Tibial nerve (tissue), 4 donors: ENCODE results near the gene USP36. TPM values are rescaled to one million over a fixed set of nuclear protein-coding genes. Genes with fewer than 3 reads are reported as not detected.
"Not testable (repeated sequence)": the region's sequence is repeated elsewhere in the genome, so short reads cannot be mapped to it uniquely, and the experiment has no call there.

Experiments used
- DNase-seq, 2 donors: peaks; one replicate each; pipeline ENCODE4 v3.0.0-alpha.2; 2019; ENCODE audit warnings: low spot score in 2 of 2
- H3K27ac ChIP-seq, 4 donors: fragments of 200-600 bp; sonication (generic) in 3 of 4; one replicate each; pipeline ENCODE4 v1.5.1; 2017 to 2019; ENCODE audit warnings: mild to moderate bottlenecking in 1 of 4
- H3K27me3 ChIP-seq, 2 donors: fragments of 200-600 bp; sonication (generic) in 1 of 2; one replicate each; pipeline versions ENCODE4 v1.5.1 to v1.6.0; 2017 to 2019
- H3K36me3 ChIP-seq, 3 donors: fragments of 200-600 bp; sonication (generic); one replicate each; pipeline ENCODE4 v1.5.1; 2018 to 2019
- H3K4me1 ChIP-seq, 4 donors: fragments of 200-600 bp; sonication (generic) in 3 of 4; one replicate each; pipeline ENCODE4 v1.5.1; 2017 to 2019
- H3K4me3 ChIP-seq, 4 donors: fragments of 200-600 bp; sonication (generic) in 3 of 4; one replicate each; pipeline ENCODE4 v1.5.1; 2017 to 2019; ENCODE audit warnings: mild to moderate bottlenecking in 1 of 4, moderate library complexity in 1 of 4
- H3K9me3 ChIP-seq, 4 donors: fragments of 200-600 bp; sonication (generic) in 3 of 4; one replicate each; pipeline ENCODE4 v1.5.1; 2017 to 2019
- CTCF ChIP-seq, 5 experiments: fragments of 200-600 bp in 3 of 5; fragments of 450-650 bp in 2 of 5; sonication (generic) in 3 of 5; IDR thresholded peaks; one replicate each; pipeline ENCODE4 v1.5.1; 2016 to 2019; ENCODE audit warnings: antibody characterized with exemption in 5 of 5, mild to moderate bottlenecking in 3 of 5, moderate library complexity in 2 of 5
- EP300 ChIP-seq, 2 donors: sonication (generic); formaldehyde crosslinking; IDR thresholded peaks; one replicate each; pipeline ENCODE4 v1.6.1; 2017; ENCODE audit warnings: antibody characterized with exemption in 2 of 2, mild to moderate bottlenecking in 1 of 2
- POLR2A ChIP-seq, 2 donors: fragments of 450-650 bp; IDR thresholded peaks; one replicate each; pipeline ENCODE4 v1.6.1; 2017; ENCODE audit warnings: antibody characterized with exemption in 2 of 2, mild to moderate bottlenecking in 2 of 2, moderate library complexity in 2 of 2
- WGBS, 2 donors: methylation state at CpG; one replicate each; pipeline ENCODE4 v1.1.5; 2018; 5-methylcytosine and 5-hydroxymethylcytosine counted together
- total RNA-seq, 4 donors: library from RNA; depleted of rRNA; stranded (reverse); fragments of >200 nt; gene quantifications; one replicate each; pipeline ENCODE4 v1.1.0, GENCODE V29; 2016

The USP36 gene
- total RNA-seq, 4 donors from 2014 or later, result 50.9 to 64.9 (median 59.9) TPM

DNA sequence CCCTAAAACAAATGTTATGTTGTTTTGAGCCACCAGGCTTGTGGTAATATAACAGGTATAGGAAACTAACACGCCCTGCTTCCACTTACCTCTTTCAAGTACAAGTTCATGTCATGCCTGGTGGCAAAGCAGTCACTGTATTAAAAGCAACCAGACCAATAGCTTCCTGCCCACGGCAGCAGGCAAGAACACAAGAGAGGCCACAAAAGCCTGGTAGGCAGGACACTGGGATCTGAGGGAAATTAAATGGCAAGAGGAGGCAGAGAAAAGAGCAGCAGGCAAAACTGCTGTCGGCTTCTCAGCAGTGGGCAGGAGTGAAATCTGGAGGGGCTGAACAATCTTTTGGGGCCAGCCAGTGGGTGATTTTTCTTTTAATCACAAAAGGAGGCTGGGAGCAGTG is 60.8 kb downstream of the USP36 start:
- DNase-seq, result no peak
- Histone ChIP-seq H3K9me3 (no peaks in the 10 kb centered on the region), H3K36me3 (no peaks in the 10 kb centered on the region), H3K4me3 (peak overlapping the region in 2 of 4 donors; percentile 90 to 100), H3K4me1 (peaks cover 0 to 46% (median 21%) of the 10 kb centered on the region in 4 donors), H3K27me3 (no peaks in the 10 kb centered on the region), H3K27ac (peak overlapping the region in 3 of 4 donors; percentile 93 to 99 (median 98))
- WGBS, 2 donors, result 49 to 51% methylated on average over 3 of the region's 3 CpGs
- TF ChIP-seq CTCF (IDR thresholded peaks at IDR 0.05), result no peak

DNA sequence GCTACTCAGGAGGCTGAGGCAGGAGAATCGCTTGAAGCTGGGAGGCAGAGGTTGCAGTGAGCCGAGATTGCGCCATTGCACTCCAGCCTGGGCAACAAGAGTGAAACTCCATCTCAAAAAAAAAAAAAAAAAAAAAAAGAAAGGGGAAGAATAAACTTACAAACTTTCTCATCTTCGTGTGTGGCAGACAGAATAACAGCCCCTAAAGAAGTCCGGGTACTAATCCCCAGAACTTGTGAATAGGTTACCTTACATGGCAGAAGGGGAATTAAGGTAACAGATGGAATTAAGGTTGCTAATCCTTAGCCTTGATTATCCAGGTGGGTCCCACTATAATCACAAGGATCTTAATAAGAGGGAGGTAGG is 61.3 kb downstream of the USP36 start:
- 78 to 85% methylated on average over 5 of the region's 5 CpGs for WGBS, 2 donors

DNA sequence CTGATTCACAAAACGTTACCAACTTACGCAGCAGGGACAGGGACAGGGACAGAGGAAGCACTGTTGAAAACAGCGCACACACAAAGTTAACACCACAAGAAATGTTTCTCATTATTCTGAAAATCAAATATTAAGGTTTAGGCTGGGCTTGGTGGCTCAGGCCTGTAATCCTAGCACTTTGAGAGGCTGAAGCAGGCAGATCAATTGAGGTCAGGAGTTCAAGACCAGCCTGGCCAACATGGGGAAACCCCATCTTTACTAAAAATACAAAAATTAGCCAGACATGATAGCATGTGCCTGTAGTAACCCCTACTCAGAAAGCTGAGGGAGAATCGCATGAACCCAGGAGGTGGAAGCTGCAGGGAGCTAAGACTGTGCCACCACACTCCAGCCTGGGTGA is 62.7 kb downstream of the USP36 start:
- WGBS, 2 donors, result 78 to 91% methylated on average over 4 of the region's 4 CpGs
- H3K4me1 ChIP-seq, result peaks cover 0 to 41% (median 22%) of the 10 kb centered on the region in 4 donors
- no peaks in the 10 kb centered on the region for H3K9me3 ChIP-seq
- no peak for TF ChIP-seq POLR2A (IDR thresholded peaks at IDR 0.05)
- TF ChIP-seq CTCF (IDR thresholded peaks at IDR 0.05), result no peak
- TF ChIP-seq EP300 (IDR thresholded peaks at IDR 0.05), result no peak
- no peak for DNase-seq
- no peaks in the 10 kb centered on the region for H3K27me3 ChIP-seq
- no peaks in the 10 kb centered on the region for H3K36me3 ChIP-seq
- H3K4me3 ChIP-seq, result no peak overlapping the region
- peak overlapping the region in 2 of 4 donors; percentile 20 to 46 for H3K27ac ChIP-seq

More for the DNA sequence above, 61.3 kb downstream of the USP36 start:
- H3K27me3 ChIP-seq, H3K36me3 ChIP-seq, DNase-seq, H3K9me3 ChIP-seq: not testable (repeated sequence)
- Histone ChIP-seq H3K4me1 (peaks cover 0 to 47% (median 26%) of the 10 kb centered on the region in 4 donors), H3K27ac (peak overlapping the region in 3 of 4 donors; percentile 93 to 99 (median 98)), H3K4me3 (peak overlapping the region in 1 of 4 donors; percentile 100)

- WGBS, 2 donors, result 66 to 67% methylated on average over 12 of the region's 12 CpGs
- Histone ChIP-seq H3K9me3 (no peaks in the 10 kb centered on the region), H3K4me1 (peaks cover 3 to 28% (median 17%) of the 10 kb centered on the region in 4 donors), H3K4me3 (peak overlapping the region in 2 of 4 donors; percentile 8 to 27), H3K27ac (peak overlapping the region in 3 of 4 donors; percentile 39 to 80 (median 79)), H3K36me3 (no peaks in the 10 kb centered on the region), H3K27me3 (no peaks in the 10 kb centered on the region)
- TF ChIP-seq POLR2A (IDR thresholded peaks at IDR 0.05) (no peak), CTCF (IDR thresholded peaks at IDR 0.05) (no peak), EP300 (IDR thresholded peaks at IDR 0.05) (no peak)
- DNase-seq, result peak in 1 of 2 donors; percentile 29
These were observed 65.5 kb downstream of the USP36 start for GRCh38 chr17:78774956-78775571.

DNA sequence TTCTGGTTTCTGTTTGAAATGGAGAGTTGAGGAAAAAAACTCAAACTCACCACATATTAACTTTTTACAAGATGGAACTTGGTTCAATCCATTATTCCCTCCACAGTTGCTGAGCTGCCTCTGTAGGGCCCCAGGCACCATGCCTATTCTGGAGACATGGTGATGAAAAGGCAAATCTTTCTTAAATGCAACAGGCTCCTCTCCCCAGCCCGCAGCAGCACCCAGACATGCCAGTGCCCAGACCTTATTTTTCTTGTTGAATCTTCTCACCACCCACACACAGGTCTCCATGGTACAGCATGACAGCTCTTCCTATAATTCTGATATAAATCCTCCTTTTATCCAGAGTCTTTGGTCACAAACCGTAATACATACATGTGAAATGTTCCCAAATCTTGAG is 66.2 kb downstream of the USP36 start:
- 49 to 76% methylated on average over 2 of the region's 2 CpGs for WGBS, 2 donors
- Histone ChIP-seq H3K27me3 (no peaks in the 10 kb centered on the region), H3K4me3 (peak overlapping the region in 1 of 4 donors; percentile 27)

DNA sequence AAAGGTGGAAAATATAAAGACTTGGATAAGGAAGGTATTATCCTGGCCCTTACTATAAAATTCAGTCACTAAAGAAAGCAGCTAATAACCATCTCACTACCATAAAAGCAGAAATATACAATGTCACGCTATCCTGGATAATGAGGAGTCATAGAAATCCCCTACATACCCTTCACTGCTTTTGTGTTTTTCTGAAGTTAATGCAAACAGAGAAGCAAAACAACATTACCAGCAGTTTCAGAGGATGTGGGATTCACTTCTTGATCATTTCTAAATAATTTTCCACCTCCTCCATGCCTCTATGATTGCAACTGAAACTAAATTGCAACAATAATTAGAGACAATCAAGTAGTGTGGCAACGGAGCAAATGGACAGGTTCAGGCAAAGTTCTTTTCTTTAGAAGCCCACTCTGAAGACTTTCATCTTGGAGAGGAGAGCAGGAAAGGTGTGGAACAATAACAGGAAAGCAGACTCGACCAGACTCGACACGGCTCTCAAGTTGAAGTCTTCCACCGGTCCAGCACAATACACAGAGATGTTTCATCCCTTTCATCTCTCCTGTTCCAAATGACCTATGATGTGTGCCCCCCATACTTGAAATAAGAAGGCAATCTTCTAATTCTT is 68.7 kb downstream of the USP36 start:
- TF ChIP-seq CTCF (IDR thresholded peaks at IDR 0.05), result no peak
- H3K9me3 ChIP-seq, result no peaks in the 10 kb centered on the region
- 74 to 79% methylated on average over 6 of the region's 6 CpGs for WGBS, 2 donors
- DNase-seq, result no peak
- H3K4me1 ChIP-seq, result peaks cover 3 to 31% (median 12%) of the 10 kb centered on the region in 4 donors
- H3K27ac ChIP-seq, result peak overlapping the region in 1 of 4 donors; percentile 43
- H3K4me3 ChIP-seq, result no peak overlapping the region
- H3K27me3 ChIP-seq, result no peaks in the 10 kb centered on the region
- H3K36me3 ChIP-seq, result no peaks in the 10 kb centered on the region

More for the DNA sequence above, 66.2 kb downstream of the USP36 start:
- no peak for DNase-seq
- H3K36me3 ChIP-seq, result no peaks in the 10 kb centered on the region
- TF ChIP-seq EP300 (IDR thresholded peaks at IDR 0.05), result no peak
- H3K9me3 ChIP-seq, result no peaks in the 10 kb centered on the region
- H3K27ac ChIP-seq, result peak overlapping the region in 3 of 4 donors; percentile 39 to 80 (median 79)
- peaks cover 3 to 22% (median 13%) of the 10 kb centered on the region in 4 donors for H3K4me1 ChIP-seq
